Medulla oblongata (tissue), 1 donor: ENCODE measurements around the gene AMOTL2.

Source experiments
- DNase-seq: peaks from one replicate; pipeline ENCODE4 v3.0.0-alpha.2; 2015; ENCODE audit errors: extremely low spot score

The AMOTL2 gene

DNA sequence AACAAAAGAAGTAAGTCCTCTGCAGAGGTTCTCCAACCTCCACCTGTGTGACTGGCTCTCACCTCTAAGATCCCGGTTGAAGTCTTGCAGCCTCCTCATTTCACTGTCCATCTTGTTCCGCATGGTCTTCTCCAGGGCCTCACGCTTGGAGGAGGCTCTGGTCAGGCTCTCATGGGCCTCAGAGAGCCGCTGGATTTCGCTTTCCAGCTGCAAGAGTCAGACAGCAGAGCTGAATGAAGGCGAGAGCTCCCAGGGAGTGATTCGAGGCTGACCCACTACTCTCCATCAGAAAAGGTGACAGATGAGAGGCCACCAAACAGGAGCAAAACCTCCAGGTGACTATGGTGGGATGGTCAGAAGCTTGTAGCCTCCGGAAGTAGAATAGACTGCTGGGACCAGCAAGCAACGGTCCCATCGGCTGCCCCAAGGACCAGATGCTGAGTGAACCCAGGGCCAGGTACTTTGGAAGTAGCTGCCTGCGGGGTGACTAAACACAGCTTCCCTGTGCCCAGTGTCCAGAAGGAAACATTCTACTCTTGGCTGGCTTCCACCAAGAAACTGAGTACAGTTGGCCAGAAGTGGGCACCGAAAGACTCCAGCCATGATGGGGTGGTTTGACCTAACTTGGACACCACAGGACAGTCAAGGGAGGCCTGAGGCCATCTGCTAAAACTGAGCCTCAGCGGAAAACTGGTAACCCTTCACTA is 7.9 kb downstream of the AMOTL2 start:
- DNase-seq: no peak

DNA sequence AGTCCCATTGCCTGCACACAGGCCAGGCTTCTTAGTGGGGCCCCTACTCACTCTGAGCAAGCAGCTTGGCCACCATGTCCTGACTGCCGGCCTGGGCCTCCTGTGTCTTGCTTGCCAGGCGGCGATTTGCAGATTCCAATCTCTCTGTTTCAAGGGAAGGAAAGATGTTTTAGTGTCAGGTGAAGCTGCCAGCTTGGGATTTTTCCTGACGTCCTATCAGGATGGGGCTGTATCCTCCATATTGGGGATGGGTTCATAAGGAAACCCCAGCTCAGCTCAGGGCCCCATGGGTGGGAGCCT is 8.5 kb downstream of the AMOTL2 start:
- DNase-seq: no peak

DNA sequence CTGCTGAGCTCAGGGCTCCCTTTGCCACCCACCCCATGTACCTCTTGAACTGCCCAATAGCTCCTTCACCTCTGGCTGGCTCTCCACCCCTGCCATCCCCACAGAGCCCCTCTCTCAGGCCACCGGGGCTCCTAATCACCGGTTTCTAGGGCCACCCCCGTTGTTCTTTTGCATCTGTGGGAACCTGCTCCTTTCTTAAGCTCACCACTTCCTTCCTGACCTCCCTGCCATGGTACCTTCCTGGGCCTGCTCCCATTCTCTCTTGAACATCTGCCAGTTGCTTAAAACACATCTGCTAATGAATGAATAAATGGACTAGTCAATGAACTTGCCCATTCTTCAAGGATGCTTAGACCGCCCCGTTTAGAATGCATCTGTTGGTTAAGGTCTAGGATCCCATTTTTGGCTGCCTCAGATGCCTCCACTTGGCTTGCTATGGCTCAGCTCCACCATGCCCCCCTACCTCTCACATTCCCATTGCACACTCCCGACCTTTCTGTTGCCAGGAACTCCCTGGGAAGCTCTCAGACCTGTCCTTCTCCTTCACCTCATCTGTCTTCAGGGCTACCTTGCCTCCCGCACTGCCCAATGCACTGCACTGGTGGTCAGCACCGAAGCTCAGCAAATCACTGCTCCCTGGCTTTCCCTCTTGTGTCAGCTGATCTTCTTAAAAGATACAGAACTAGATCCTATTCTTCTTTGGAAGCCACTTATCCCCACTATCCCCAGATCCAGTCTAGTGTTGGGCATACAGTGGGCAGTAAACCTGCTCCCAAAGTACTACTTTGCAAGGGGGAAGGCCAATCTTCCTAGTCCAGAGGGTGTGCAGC is 9.1 kb downstream of the AMOTL2 start:
- no peak for DNase-seq

DNA sequence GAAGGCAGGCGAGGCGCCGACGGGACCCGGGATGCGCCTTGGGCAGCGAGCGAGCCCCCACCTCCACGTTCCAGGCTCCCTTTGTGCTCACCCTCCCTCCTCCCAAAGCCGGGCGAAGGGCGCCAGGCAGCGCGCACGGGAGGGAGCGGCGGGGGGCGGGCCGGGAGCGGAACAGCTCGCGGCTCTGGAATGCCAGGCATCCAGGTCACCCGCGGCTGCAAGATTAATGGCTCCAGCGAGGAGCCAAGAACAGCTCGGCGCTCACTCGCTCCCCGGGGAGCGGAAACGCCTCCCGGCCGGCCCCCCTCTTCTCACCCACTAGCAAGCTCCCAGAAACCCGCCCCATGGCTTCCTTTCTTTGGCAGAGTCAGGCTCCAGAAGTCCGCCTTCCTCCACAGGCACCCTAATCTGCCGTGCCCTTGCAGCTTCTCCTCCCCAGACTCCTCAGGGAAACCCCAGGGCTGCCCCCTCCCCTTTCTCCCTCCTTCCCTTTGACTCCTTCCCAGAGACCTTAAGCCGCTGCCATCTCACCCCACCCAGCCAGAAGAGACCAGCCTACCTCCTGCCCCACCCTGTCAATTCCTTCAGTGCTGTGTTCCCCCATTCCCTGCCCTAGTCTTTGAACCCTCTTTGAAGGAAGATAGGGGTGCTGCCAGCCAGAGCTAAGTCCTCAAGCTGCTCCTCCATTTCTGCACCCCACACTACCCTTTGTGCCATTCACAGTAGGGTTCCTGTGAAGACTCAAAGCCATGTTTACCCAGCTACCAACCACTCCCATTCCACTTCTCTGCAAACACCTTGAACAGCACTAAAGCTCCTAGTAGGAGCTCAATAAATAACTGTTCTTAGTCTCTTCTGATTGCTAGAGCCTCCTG is 9.9 kb downstream of the AMOTL2 start:
- DNase-seq: peak; percentile 85

DNA sequence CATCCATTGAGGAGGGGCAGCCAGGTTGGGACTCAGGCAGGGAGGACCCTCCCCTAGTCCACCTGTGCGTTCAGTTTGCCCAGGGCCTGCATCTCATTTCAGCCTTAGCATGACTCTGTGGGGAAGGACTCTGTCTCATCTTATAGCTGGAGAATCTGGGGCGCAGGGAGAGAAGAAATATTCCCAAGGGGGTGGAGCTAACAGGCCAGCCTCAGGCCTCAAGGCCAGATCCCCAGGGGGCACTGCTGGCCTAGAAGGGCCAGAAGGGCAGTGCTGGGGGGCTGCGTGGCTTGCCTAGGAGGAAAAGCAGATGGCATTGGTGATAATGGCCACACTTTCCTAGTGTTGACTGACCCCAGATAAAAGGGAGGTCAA is 10.9 kb downstream of the AMOTL2 start:
- DNase-seq: no peak

DNA sequence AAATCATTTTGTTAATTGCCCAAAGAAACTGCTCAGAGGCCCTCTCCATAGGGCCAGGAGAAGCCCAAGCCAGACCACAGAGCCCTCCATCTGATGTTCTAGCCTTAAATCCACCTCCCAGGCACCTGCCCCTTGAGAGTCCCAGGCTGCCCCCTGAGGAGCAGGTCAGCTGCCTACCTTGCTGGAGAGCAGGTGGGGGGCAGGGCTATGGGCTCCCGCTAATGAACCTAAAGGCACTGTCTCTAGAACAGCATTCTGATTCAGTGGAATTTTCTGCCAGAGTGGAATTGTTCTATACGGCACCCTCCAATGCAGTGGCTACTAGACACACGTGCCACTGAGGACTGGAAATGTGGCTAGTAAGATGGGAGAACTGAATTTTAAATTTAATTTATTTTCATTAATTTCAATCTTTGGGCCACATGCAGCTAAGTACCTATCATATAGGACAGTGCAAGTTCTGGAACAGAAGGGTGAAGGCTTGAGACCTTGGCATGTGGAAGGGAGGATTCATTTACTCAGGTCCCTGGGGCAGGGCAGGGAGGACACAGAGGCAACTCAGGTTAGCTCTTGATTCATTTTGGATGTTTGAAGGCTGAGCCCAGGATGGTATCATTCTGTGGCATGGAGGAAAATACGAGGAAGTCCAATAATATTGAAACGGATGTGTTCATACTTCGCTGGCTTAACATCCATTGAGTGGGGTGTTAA is 11.4 kb downstream of the AMOTL2 start:
- no peak for DNase-seq

DNA sequence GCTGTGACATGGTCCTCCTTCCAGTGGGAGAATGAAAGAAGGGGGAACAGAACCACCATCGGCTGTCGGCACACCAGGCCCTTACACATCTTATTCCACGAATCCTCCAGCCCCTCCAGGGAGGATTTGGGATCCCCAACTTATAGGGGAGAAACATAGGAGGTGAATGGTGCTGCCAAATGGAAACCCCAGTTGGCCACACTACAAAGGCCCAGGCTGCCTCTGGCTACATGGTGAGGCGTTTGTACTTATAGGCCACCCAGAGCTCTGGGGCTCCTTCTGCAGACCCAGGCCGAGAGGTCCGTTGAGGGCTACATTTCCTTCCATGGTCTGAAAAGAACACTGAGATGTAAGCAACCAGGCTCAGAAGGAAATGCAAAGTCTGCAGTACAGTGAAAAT is 12.0 kb downstream of the AMOTL2 start:
- DNase-seq: no peak

DNA sequence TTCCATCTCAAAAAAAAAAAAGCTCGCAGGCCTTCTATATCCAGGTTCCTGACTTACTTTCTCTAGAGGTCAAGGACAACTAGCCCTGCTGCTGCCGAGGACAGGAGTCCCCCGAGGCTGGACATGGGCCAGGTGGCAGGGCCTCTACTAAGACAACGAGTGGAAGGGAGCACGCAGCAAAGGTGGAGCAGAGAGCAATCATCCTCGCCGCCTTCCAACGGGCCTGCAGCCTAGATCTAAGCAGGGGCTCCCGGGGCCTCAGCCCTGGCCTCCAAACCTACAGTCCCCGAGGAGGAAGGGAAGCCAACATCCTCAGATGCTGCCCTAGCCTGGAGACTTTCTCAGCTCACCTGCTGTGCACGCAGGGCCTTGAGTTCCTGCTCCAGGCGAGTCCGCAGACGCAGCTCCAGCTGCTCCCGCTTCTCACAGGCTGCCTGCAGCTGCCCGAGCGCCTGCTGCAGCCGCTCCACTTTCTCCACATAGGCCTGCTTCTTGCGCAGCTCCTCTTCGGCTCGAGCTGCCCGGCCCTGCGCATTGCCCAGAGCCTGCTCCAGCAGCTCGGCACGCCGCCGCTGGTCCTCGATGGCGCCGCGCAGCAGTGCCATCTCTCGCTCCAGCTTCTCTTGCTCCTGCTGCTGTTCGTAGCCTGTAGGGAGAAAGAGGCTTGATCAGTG is 12.9 kb downstream of the AMOTL2 start:
- no peak for DNase-seq

DNA sequence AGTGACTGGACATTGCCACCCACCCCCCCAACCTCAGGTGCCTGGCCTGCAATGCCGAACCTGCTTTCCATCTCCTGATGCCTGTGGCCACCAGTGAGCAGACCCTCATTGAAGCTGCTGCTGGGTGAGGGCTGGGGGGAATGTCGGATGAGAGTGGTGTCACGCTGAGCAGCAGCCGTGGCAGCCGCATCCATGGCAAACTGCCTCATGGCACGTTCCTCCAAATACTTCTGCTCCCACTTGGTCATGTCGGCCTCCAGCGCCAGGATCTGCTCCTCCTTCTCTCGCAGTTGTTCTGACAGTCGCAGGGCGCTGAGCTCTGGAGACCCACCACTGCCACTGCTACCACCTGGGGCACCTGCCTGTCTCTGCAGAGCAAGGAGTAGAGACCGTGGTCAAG is 14.2 kb downstream of the AMOTL2 start:
- DNase-seq: no peak

DNA sequence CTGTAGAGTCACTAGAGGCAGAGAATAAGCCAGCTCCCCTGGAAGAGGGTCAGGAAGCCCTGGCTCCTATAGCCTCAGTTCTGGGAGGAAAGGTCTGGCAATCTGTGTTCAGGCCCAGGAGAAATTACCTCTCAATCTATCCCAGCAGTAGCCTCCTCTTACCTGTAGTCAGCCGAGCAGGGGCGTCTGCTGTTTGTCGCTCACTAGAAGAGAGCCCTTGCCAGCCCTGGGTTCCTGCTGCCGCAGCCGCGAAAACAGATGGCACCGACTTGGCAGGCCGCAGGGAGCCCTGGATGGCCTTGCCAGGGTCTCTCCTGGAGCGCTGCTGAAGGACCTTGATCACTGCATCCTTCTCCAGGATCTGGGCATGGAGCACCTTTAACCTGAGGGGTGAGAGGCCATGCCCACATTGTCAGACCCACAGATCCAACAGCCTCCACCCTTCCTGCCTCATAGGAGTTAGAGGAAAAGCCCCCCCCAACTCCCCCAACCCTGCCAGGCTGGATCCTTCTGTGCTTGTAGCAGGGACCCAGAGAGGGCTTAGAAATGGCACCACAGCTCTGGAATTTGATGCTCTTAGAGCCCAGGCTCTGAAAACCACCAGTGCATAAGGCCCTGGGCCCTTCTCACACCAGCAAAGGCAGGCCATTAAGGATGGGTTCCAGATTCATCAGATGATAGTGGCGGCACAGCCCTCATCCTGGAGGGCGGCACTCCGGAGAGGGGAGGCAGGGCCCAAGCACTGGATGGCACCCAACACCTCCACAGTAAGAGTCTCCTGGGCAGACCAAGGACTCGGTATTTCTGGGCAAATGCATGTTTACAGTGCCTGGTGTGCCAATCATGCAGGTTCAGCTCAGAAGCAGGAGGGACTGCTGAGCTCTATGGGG is 14.9 kb downstream of the AMOTL2 start:
- DNase-seq: no peak

DNA sequence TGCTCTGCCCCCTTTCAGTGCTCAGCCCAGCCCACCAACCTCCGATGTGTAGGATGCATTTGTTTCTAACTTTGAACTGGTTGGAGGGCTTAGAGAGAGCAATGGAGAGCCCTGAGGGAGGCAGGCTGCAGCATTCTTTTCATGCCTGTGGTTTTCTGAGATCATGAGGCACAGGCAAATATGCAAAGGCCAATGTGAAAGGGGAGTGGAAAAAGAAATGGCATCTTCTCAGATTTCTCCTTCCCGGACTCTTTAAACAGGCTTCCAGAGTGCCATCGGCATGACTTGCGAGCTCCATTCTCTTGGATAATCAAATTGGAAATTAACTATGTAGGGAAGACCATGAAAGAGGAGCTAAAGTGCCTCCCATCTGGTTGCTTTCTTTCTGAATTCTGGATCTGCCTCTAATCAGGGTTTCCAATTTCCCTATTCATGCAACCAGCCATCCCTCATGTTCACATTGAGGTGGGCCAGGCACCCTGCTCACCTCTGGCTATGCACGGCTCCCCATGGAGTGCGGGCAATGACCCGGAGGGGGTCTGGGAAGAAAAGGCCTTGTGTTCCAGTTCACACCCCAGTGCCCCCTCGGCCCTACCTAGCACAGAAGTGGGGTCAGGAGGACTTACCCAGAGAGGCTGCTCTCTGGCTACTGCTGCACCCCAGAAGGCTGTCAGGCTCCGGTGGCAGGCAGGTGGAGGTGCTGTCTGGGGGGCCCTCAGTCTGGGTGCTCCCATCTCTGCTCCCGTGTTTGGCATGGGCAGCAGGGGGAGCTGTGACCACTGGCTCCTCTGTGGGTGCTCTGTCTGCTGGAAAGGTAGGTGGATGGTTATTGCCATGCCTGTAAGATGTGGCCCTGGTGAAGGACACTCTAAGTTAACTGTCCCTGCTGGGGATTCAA is 16.1 kb downstream of the AMOTL2 start:
- no peak for DNase-seq

DNA sequence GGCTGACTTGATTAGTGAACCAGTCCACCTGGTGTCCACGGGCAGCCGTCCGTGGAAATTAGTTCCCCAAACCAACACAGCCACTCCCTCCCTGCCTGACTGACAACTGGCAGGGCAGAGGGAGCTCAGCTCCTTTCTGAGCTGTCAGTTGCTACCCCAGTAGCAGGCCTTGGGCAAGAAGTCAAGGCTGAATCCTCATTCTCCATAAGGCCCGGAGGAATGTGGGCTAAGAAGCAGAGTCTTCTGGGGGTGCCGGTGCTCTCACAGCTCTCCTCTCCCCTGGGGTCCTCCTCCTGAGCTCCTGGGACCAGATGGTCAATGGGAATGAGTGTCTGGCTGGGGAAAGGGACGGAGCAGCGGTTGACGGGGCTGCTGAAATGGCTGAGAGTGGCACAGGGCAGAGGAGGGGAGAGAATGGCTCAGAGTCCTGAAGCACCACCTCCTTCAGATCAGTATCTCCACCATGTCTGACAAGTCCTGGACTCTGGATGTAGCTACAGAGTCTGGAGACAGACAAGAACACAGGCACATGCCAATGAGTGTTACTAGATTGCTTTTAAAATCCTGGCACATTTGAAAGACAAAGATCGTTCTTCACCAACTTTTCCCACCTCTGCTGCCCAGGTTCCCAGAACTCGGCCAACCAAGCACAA is 16.9 kb downstream of the AMOTL2 start:
- no peak for DNase-seq

DNA sequence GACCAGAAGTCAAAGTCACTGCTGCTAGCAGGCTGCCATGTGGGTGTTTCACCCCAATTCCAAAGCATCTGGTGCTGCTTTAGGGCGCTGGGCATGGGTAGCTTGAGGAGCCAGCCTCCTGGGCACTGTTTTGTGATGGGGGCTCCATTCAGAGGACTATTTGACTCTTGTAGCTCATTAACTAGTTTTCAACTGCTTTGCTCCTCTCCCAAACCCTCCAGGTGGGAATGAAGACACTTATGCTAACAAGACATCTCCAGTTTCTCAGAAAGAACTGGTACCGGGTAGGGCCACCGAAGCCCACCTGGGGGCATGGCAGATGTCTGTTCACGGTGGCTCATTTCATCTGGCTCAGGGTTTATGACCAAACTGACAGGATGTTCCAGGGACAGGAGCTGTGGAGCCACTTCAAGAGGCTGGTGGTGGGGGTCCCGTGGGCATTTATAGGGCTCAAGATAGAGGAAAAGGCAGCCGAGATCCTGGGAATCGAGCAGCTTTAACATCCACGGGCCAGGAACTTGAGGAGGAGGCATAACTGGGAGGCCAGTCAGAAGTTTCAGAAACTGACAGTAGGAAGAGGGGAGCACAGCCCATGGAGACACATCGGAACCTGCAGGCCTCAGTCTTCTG is 17.7 kb downstream of the AMOTL2 start:
- DNase-seq: no peak

DNA sequence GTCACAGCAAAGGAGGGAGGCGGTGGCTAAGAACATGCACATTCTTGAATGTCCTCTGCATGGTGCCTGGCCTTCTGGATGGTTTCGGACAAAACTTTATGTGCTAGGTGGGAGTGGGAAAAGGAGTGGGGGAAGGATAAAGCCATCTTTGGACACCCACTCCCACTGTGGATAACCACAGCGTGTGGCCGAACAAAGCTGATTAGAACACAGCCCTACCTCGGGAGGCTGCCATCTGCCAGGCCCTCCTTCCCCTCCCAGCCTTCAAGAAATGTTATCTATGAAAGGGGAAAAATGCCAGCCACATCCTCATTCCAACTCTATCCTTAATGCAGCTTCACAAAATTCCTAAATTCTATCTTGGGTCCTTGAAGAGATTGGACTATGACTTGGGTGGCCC is 18.8 kb downstream of the AMOTL2 start:
- no peak for DNase-seq

DNA sequence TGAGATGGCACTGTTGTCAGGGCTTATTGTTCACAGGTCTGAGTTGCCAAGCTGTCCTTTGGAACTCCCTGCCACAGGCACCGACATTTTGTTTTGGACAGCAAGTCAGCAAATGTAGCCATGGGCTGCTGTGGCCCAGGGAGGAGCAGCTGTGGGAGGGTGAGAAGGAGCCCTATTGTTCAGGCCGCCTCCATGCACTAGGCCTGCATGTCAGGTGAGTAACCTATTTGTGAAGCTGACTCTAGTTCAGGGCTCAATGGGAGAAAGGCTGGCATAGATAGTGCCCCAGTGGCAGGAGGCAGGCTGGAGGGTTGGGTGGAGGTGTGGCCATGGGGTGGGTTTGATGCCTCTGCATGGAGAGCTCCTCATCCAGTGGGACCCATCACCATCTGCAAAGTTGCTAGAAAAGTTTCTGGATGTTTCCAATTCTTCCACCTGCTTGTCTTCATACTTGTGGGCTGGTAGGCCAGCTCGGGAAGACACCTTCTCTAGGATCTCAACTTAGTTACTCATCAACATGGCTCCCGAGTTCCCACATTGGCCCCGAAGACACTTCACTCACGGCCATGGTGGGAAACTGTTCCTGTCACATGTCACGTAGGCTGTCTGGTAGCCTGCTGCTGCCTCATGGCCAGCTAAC is 19.5 kb downstream of the AMOTL2 start:
- DNase-seq: no peak

DNA sequence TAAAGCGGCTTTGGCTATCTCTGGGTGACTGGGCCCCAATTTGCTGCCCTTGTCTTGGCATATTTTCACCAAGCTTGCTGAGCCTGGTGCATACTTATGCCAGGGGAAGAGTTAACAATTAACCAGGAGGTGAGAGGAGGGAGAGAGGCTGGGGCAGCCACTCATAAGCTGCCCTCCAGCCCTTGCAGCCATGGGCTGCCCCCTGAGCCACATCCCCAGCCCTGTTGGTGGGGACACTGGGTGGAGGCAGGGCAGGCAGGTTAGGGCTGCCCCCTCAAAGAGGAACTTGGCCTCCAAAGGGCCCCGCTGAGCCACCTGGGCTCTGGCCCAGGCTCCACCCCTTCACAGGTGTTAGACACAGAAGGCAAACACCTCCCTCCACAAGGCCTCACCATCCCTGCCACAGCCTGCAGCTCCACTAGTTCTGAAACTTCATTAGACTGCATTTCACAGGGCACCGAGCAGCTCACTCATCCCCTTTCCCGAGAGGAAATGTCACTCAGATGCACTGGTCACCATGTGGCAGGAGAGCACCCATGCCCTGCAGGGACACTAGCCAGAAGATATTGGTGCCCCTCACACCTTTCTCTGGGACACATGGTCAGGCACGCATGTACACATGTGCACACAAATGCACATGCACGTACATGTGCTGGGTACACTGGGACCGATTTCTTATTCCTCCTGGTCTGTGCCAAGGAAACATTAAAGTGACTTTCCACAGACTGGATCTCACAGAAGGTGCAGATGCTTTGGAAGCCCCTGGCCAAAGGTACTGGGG is 20.2 kb downstream of the AMOTL2 start:
- DNase-seq: no peak

DNA sequence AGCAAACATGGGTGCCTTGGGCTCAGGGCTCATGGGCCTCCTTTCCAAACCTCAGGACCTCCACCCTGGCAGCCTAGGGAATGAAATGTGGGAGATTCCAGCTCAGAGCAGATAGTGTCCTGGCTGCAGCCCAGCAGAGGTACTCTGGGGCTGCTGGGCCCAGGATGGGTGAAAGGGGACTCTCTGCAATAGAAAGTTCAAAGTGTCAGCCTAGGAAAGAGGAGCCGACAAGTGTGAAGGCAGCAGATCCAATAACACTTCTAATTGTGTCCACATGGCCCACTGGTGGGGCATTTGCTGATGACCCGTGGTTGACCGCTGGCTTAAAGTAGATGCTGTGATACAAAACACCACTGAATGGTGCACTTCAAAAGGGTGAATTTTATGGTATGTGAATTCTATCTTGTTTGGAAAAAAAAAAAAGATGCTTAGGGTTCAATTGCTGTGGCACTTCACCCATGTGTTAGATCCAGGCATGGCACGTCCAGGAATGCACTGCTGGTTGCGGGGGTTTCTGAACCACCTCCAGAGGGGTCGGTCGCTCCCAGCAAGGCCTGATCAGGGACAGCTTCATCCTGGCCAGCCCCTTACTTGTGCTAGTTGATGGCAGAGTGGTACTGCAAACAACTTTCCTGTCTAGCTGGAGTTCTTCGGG is 20.9 kb downstream of the AMOTL2 start:
- DNase-seq: no peak
